DOHH2 (cell line): ENCODE data around the gene PKP3.

Source experiments
- H3F3A ChIP-seq: fragments of 200-600 bp; sonication (generic), shearing (Covaris generic); 2 replicates; pipeline ENCODE4 v1.6.0; 2016; ENCODE audit warnings: antibody characterized with exemption, mild to moderate bottlenecking; ENCODE audit not compliant: control insufficient read depth, insufficient read depth
- H3K27ac ChIP-seq: fragments of 200-600 bp; sonication (generic); 2 replicates; pipeline ENCODE4 v1.5.1; 2014; ENCODE audit warnings: low read depth, mild to moderate bottlenecking, low read length, moderate library complexity
- H3K27me3 ChIP-seq: fragments of 200-600 bp; sonication (generic); 2 replicates; pipeline ENCODE4 v1.6.1; 2014; ENCODE audit warnings: mild to moderate bottlenecking, low read length, mixed read lengths; ENCODE audit not compliant: control insufficient read depth
- H3K36me3 ChIP-seq: fragments of 200-600 bp; sonication (generic); 2 replicates; pipeline ENCODE4 v1.6.1; 2014; ENCODE audit warnings: mild to moderate bottlenecking, low read length, moderate library complexity, mixed read lengths; ENCODE audit not compliant: control insufficient read depth
- H3K4me1 ChIP-seq: fragments of 200-600 bp; sonication (generic); 2 replicates; pipeline ENCODE4 v1.6.1; 2014; ENCODE audit warnings: mild to moderate bottlenecking, low read length, mixed read lengths; ENCODE audit not compliant: control insufficient read depth
- H3K4me2 ChIP-seq: fragments of 200-600 bp; sonication (generic); 2 replicates; pipeline ENCODE4 v1.6.0; 2014; ENCODE audit warnings: mild to moderate bottlenecking, low read length, moderate library complexity
- H3K4me3 ChIP-seq: fragments of 200-600 bp; sonication (generic); 2 replicates; pipeline ENCODE4 v1.5.1; 2014; ENCODE audit warnings: mild to moderate bottlenecking, low read length, mixed read lengths
- H3K79me2 ChIP-seq: fragments of 200-600 bp; sonication (generic); 2 replicates; pipeline ENCODE4 v1.6.1; 2014; ENCODE audit warnings: mild to moderate bottlenecking, low read length, mixed read lengths; ENCODE audit not compliant: control insufficient read depth
- H3K9me2 ChIP-seq: fragments of 200-600 bp; sonication (generic); replicated peaks from 2 replicates; pipeline ENCODE4 v1.6.1; 2014; ENCODE audit warnings: mild to moderate bottlenecking, low read length, mixed read lengths; ENCODE audit not compliant: control insufficient read depth
- H3K9me3 ChIP-seq: fragments of 200-600 bp; sonication (generic); 2 replicates; pipeline ENCODE4 v1.6.1; 2014; ENCODE audit warnings: antibody characterized with exemption, low read length, mixed read lengths; ENCODE audit not compliant: control insufficient read depth, insufficient read depth
- H4K20me1 ChIP-seq: fragments of 200-600 bp; sonication (generic); 2 replicates; pipeline ENCODE4 v1.6.0; 2014; ENCODE audit warnings: low read depth, mild to moderate bottlenecking, antibody characterized with exemption, low read length, moderate library complexity; ENCODE audit not compliant: control insufficient read depth, insufficient read depth
- EZH2phosphoT487 ChIP-seq: fragments of 200-600 bp; sonication (generic); IDR thresholded peaks from 2 replicates; pipeline ENCODE4 v1.6.1; 2017; ENCODE audit warnings: borderline replicate concordance, mild to moderate bottlenecking, antibody characterized with exemption, low read length, moderate library complexity, mixed read lengths
- TF ChIP-seq, protein P1 (sequence below): fragments of 200-600 bp; sonication (generic); IDR thresholded peaks from one replicate; pipeline ENCODE4 v1.5.1; 2014; ENCODE audit warnings: antibody characterized with exemption, mild to moderate bottlenecking, low read depth, low read length; ENCODE audit not compliant: poor library complexity, severe bottlenecking

PKP3 gene

GRCh38 chr11:452203-452744 is 58.3 kb downstream of the PKP3 start:
- no peaks in the 10 kb centered on the region for H3K9me3 ChIP-seq
- no peak for TF ChIP-seq EZH2phosphoT487
- TF ChIP-seq, protein P1, sequence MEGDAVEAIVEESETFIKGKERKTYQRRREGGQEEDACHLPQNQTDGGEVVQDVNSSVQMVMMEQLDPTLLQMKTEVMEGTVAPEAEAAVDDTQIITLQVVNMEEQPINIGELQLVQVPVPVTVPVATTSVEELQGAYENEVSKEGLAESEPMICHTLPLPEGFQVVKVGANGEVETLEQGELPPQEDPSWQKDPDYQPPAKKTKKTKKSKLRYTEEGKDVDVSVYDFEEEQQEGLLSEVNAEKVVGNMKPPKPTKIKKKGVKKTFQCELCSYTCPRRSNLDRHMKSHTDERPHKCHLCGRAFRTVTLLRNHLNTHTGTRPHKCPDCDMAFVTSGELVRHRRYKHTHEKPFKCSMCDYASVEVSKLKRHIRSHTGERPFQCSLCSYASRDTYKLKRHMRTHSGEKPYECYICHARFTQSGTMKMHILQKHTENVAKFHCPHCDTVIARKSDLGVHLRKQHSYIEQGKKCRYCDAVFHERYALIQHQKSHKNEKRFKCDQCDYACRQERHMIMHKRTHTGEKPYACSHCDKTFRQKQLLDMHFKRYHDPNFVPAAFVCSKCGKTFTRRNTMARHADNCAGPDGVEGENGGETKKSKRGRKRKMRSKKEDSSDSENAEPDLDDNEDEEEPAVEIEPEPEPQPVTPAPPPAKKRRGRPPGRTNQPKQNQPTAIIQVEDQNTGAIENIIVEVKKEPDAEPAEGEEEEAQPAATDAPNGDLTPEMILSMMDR: no peak
- H3F3A ChIP-seq: peaks cover 13% of the 10 kb centered on the region
- H3K4me3 ChIP-seq: no peak overlapping the region
- H3K27ac ChIP-seq: no peak overlapping the region
- H4K20me1 ChIP-seq: peaks cover 6% of the 10 kb centered on the region; the same call in 1 of the 2 replicates
- H3K4me1 ChIP-seq: peaks cover 45% of the 10 kb centered on the region
- H3K79me2 ChIP-seq: peaks cover 71% of the 10 kb centered on the region
- H3K4me2 ChIP-seq: peak overlapping the region; percentile 90; the same call in 1 of the 2 replicates
- H3K36me3 ChIP-seq: peaks cover 32% of the 10 kb centered on the region
- no peaks in the 10 kb centered on the region for H3K27me3 ChIP-seq
- H3K9me2 ChIP-seq: no peaks in the 10 kb centered on the region

DNA sequence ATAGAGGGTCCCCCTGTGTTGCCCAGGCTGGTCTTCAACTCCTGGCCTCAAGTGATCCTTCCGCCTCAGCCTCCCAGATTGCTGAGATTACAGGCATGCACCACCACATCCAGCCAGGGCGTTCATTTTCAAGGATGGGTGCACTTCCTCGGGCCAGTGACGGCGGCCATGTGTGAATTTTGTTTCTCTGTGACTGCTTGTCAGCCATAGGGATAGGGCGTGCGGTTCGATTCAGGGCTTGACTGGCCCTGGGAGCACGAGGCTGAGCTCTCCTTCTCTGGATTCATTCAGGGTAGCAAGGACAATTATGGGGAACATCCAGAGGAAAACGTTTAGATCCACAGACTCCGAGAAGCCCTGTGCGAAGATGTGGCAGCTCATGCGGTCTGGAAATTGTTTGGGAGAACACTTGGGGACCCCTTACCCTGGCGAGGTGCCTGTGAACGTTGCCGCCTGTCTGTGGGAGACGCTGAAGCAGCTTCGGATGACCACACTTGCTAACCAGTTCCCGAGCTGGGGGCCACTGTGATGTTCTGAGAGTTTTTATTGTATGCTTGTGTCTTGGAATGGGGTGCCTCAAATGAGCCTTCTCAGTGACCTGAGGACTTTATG is 59.0 kb downstream of the PKP3 start:
- peaks cover 13% of the 10 kb centered on the region for H3F3A ChIP-seq
- H3K9me2 ChIP-seq: no peaks in the 10 kb centered on the region
- peaks cover 34% of the 10 kb centered on the region for H3K36me3 ChIP-seq
- H3K4me3 ChIP-seq: no peak overlapping the region
- no peak for TF ChIP-seq EZH2phosphoT487
- TF ChIP-seq, protein P1: no peak
- H3K4me2 ChIP-seq: no peak overlapping the region
- no peaks in the 10 kb centered on the region for H3K27me3 ChIP-seq
- no peaks in the 10 kb centered on the region for H3K9me3 ChIP-seq
- no peak overlapping the region for H3K27ac ChIP-seq
- peaks cover 6% of the 10 kb centered on the region; the same call in 1 of the 2 replicates for H4K20me1 ChIP-seq
- H3K79me2 ChIP-seq: peaks cover 77% of the 10 kb centered on the region
- peaks cover 40% of the 10 kb centered on the region for H3K4me1 ChIP-seq

- Histone ChIP-seq H3K4me3 (no peak overlapping the region), H4K20me1 (peaks cover 6% of the 10 kb centered on the region; the same call in 1 of the 2 replicates), H3K9me3 (no peaks in the 10 kb centered on the region), H3K27me3 (no peaks in the 10 kb centered on the region), H3K4me2 (no peak overlapping the region), H3K36me3 (peaks cover 34% of the 10 kb centered on the region), H3F3A (peaks cover 10% of the 10 kb centered on the region), H3K27ac (no peak overlapping the region), H3K4me1 (peaks cover 38% of the 10 kb centered on the region), H3K9me2 (no peaks in the 10 kb centered on the region), H3K79me2 (peaks cover 78% of the 10 kb centered on the region)
- no peak for TF ChIP-seq EZH2phosphoT487
- TF ChIP-seq, protein P1: no peak
Observed at GRCh38 chr11:453564-453963, 59.6 kb downstream of the PKP3 start.
